KOPT-K1 (cell line): ENCODE results near the gene ENTPD2.

Experiments used
- H3K27ac ChIP-seq: fragments of 200-600 bp; sonication (generic); 2 replicates; pipeline ENCODE4 v1.5.1; 2016; ENCODE audit warnings: antibody characterized with exemption, mild to moderate bottlenecking, low read depth, low read length; ENCODE audit not compliant: poor library complexity, severe bottlenecking
- H3K36me3 ChIP-seq: fragments of 200-600 bp; sonication (generic); 2 replicates; pipeline ENCODE4 v1.5.1; 2017; ENCODE audit warnings: antibody characterized with exemption, mild to moderate bottlenecking, low read length, moderate library complexity; ENCODE audit not compliant: insufficient read depth
- H3K9me3 ChIP-seq: fragments of 200-600 bp; sonication (generic); 2 replicates; pipeline ENCODE4 v1.5.1; 2017; ENCODE audit warnings: antibody characterized with exemption, low read length, mild to moderate bottlenecking; ENCODE audit not compliant: insufficient read depth, poor library complexity, severe bottlenecking

The ENTPD2 gene

GRCh38 chr9:137058521-137059234, 4.8 kb upstream of the ENTPD2 start:
- Histone ChIP-seq H3K9me3 (no peaks in the 10 kb centered on the region), H3K27ac (no peak overlapping the region), H3K36me3 (no peaks in the 10 kb centered on the region)

- H3K27ac ChIP-seq: no peak overlapping the region
- H3K9me3 ChIP-seq: no peaks in the 10 kb centered on the region
- no peaks in the 10 kb centered on the region for H3K36me3 ChIP-seq
Observed at GRCh38 chr9:137057545-137057944, 3.7 kb upstream of the ENTPD2 start.

- Histone ChIP-seq H3K36me3 (no peaks in the 10 kb centered on the region), H3K9me3 (no peaks in the 10 kb centered on the region), H3K27ac (no peak overlapping the region)
Observed at GRCh38 chr9:137056739-137057415, 3.0 kb upstream of the ENTPD2 start.

GRCh38 chr9:137055385-137056364, 1.8 kb upstream of the ENTPD2 start:
- no peak overlapping the region for H3K27ac ChIP-seq
- no peaks in the 10 kb centered on the region for H3K9me3 ChIP-seq
- no peaks in the 10 kb centered on the region for H3K36me3 ChIP-seq

DNA sequence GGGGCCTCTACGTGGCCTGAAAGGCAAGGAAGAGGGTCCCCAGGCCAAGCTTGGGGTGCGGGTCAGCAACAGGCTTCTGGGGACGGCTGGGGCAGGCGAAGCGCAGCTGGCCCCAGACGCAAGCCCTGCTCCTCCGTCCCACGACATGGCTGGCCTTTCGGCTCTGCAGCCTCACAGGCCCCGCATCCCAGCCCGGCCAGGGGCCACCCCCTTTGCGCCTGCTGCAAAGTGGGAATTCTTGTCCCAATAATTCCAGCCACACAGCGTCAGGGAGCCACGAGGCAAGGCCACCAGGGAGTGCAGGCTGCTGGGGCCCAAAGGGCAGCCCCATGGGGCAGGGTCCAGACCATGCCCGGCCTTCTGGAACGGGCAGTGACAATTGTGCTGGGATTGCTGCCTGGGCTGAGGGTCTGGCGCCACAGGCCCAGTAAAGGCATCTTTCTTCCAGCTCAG, 1.1 kb upstream of the ENTPD2 start:
- no peaks in the 10 kb centered on the region for H3K9me3 ChIP-seq
- H3K36me3 ChIP-seq: no peaks in the 10 kb centered on the region
- no peak overlapping the region for H3K27ac ChIP-seq

DNA sequence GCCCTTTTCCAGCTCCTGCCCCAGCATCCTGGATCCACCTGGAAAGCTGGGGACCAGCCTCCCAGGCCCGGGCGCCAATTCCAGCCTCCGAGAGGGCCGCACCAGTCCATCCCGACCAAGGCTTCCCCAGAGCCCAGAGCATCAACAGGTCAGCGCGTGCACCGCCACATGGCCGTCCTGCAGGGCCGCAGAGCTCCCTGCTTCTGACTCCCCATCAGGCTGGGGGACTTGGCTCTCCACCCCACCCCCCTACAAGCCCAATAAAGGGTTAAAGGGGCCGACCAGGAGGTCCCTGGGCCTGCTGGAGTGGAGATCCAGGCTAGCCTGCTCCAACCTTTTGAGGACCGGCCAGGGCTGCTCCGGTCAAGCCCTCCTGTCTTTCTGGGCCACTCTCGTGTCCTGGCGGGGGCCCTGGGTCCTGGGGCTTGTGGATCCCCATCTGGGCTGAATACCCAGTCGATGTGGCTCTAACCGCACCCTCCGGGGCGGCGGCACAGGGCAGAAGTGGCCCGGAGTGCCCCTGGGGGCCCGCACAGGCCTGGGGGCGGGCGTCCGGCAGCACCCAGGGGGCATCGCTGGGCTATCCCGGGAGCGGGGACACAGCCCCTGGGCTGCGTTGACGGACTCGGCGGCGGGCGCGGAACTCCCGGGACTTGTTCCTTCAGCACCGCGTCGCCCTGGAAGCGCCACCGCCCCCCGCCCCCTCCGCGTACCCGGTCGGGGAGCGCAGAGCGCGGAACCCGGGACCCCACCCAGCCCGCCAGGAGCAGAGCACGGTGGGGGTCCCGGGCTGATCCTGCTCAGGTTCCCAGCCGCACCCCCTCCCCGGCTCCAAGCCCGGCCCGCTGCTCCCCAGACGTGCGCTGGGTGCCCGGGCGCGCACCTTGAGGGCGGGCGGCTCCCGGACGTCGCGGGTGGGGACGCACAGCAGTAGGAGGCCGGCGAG, 590 bp downstream of the ENTPD2 start:
- Histone ChIP-seq H3K27ac (no peak overlapping the region), H3K9me3 (no peaks in the 10 kb centered on the region)

DNA sequence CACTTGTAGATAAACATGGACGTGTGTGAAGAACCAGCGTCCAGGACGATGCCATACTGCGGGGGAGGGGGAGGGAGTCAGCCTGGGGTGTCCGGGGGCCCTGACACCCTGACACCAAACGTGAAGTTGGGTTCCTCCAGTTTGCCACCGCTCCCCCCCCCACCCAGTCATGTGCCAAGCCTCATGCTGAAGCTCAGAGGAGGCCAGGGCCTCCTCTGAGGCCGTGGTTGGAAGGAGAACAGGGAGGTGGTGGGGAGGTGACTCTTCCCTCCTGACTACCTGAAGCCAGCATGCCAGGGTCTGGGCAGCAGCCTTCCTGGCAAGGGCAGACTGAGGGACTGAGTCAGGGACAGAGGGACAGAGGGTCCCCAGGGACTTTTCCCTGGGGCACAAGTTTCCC, 1.6 kb downstream of the ENTPD2 start:
- Histone ChIP-seq H3K36me3 (no peaks in the 10 kb centered on the region), H3K27ac (no peak overlapping the region), H3K9me3 (no peaks in the 10 kb centered on the region)

More for the DNA sequence above, 590 bp downstream of the ENTPD2 start:
- H3K36me3 ChIP-seq: no peaks in the 10 kb centered on the region

- H3K27ac ChIP-seq: no peak overlapping the region
- no peaks in the 10 kb centered on the region for H3K36me3 ChIP-seq
- no peaks in the 10 kb centered on the region for H3K9me3 ChIP-seq
Observed at GRCh38 chr9:137051145-137051724, 2.6 kb downstream of the ENTPD2 start.

DNA sequence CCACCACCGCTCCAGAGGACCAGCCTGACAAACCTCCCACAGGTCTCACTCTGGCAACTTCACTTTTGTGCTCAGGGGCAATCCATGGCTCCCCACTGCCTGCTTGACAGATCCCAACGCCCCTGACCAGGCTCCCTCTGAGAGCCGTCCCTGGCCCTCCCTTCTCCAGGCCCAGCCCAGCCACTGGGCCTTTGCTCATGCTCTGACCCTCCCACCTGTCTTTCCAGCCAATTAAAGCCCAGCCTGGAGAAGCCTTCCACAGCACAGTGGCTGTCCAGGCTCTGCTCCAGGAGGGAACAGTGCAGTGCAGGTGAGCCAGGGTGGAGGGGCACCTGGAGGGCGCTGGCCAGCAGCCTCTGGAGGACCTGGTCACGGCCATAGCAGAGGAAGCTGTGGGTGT, 3.3 kb downstream of the ENTPD2 start:
- no peaks in the 10 kb centered on the region for H3K9me3 ChIP-seq
- H3K36me3 ChIP-seq: no peaks in the 10 kb centered on the region
- H3K27ac ChIP-seq: no peak overlapping the region

GRCh38 chr9:137049544-137050449, 4.1 kb downstream of the ENTPD2 start:
- Histone ChIP-seq H3K36me3 (no peaks in the 10 kb centered on the region), H3K27ac (no peak overlapping the region)

DNA sequence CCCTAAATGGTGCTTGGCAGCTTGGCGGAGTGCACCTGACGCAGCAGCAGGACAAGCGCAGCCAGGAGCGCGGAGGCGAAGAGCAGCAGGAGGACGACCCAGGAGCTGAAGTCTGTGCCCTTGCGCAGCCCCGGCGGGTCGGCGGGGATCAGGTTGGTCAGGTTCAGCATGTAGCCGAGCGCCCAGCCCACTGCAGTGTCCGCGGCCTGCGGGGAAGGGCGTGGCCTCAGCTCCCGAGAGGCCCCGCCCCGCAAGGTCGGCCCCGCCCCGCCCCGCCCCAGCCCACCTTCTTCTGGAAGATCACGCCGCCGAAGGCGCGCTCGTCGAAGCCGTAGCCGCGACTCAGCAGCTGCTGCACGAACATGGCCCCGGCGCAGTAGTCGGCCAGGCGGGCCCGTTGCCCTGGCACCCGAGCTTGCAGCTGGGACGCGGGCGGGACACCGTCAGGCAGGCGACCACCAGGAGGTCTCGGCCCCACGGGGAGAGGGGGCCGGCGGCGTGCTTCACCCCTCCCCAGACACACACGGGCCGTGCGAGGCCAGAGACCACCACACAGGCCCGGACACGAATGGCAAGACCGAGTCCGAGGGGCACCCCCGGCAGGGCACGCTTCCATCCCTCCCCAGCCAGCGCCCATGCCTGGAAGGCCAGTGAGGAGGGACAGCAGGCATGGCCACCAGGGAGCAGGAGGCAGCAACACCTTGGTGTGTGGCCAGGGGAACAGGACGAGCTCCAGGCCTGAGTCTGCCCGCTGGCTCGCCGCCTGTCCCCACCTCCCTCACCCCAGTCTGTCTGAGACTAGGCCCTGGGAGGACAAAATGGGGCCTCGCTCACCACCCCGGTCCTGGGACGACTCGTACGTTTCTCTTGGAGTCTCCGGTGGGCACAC, 5.0 kb downstream of the ENTPD2 start:
- no peaks in the 10 kb centered on the region for H3K9me3 ChIP-seq
- H3K27ac ChIP-seq: no peak overlapping the region
- no peaks in the 10 kb centered on the region for H3K36me3 ChIP-seq

More at GRCh38 chr9:137049544-137050449, 4.1 kb downstream of the ENTPD2 start:
- H3K9me3 ChIP-seq: no peaks in the 10 kb centered on the region

DNA sequence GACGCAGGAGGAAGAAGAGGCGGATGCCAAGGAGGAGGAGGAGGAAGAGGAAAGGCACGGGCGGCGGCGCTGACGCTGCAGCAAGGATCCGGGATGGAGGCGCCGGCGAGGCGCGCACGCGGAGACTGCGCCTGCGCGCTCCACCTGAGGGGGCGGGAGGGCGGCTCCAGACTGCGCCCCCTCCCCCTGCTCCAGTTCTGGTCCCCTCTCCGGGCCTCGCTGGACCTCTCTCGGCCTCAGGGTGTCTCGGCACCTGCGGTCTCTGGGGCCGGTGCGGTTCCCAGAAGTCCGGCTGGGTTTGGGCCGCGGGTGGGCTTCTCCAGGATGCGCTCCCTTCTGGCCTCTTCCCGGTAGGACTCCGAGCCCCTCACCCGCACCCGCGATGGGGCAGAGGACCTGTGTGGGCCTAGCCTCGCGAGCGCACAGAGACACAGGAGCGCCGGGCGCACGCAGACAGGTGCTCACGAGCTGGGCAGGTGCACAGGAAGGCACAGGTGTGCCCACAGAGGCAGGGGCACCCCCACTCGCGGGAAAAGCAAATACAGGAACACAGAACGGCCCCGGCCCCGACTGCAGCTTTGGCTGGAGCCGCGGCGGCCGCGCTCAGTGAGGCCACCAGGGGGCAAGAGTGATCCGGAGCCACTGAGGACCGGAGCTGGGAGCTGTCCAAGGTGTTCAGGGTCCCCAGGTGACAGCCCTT, 7.6 kb downstream of the ENTPD2 start, which contains the start of gene NPDC1:
TSS of gene NPDC1 (minus strand) at position 90 of the 700 bp plus-strand sequence. CDS start 188 bp downstream, outside the sequence.
- Histone ChIP-seq H3K27ac (no peak within 1 kb of the TSS), H3K36me3 (no peaks in the 10 kb centered on the region), H3K9me3 (no peaks in the 10 kb centered on the region)
